Fibroblast of skin of right quadriceps (primary cell): ENCODE data around the gene RYR1.
A peak's percentile ranks its signal among the peaks of the same experiment; 100 is the strongest.
"Not testable (repeated sequence)": the region's sequence is repeated elsewhere in the genome, so short reads cannot be mapped to it uniquely, and the experiment has no call there.

Experiments
- DNase-seq: peaks from one replicate; pipeline ENCODE4 v3.0.0-alpha.2; 2013

The RYR1 gene

DNA sequence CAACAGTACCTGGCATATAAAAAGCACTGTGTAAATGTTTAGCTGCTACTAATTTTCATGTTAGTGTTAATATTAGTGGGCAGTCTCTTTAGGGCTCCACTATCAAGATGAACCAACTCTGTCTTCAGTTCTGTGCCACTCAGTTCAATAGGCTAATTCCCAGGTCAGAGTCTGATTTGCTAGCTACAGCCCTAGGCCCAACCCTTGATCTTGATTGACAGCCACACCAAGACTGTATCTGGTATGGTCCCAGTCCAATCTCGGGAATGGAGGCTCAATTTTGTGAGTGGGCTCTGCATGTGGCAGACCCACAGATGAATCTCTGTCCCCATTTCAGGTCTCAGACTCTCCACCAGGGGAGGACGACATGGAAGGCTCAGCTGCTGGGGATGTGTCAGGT is 138.2 kb downstream of the RYR1 start:
- no peak for DNase-seq

DNA sequence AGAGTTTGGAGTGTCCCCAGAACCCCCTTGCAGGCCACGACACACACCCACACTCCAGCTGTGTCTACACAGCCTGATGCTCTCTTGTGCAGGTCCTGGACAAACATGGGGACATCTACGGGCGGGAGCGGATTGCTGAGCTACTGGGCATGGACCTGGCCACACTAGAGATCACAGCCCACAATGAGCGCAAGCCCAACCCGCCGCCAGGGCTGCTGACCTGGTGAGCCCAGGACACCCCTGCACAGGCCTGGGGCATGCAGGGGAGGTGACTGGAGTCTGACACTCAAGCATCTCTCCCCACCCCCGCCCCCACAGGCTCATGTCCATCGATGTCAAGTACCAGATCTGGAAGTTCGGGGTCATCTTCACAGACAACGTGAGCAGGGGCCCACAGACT is 144.3 kb downstream of the RYR1 start:
- no peak for DNase-seq

- DNase-seq = not testable (repeated sequence)
These were observed 145.8 kb downstream of the RYR1 start for GRCh38 chr19:38579304-38579703.

DNA sequence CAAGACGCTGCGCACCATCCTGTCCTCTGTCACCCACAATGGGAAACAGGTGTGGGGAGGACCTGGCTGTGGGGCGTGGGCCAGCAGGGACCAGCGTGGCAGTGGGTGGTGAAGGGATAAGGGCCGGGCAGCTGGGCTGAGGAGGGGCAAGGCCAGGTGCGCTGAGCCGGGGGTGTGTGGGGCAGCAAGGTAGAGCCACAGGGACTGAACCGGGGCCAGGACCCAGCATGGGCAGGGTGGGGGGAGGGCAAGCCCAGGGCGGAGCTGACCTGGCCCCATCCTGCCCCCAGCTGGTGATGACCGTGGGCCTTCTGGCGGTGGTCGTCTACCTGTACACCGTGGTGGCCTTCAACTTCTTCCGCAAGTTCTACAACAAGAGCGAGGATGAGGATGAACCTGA is 146.6 kb downstream of the RYR1 start:
- DNase-seq = no peak

- DNase-seq = no peak
These were observed 149.9 kb downstream of the RYR1 start for GRCh38 chr19:38583219-38583984.

DNA sequence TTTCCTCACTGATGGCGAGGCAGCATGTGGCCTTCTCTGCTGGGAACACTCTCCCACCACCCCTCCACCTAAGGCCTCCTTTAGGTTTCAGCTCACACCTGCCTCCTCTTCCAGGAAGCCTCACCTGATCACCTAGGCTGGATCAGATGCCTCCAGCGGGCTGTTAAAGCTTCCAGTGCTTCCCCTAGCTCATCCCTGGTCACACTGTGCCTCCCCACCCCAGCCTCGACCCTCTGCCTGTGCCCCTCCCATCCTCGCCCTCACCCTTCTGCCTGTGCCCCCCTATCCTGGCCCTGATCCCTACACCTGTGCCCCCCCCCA is 150.5 kb downstream of the RYR1 start:
- no peak for DNase-seq

DNA sequence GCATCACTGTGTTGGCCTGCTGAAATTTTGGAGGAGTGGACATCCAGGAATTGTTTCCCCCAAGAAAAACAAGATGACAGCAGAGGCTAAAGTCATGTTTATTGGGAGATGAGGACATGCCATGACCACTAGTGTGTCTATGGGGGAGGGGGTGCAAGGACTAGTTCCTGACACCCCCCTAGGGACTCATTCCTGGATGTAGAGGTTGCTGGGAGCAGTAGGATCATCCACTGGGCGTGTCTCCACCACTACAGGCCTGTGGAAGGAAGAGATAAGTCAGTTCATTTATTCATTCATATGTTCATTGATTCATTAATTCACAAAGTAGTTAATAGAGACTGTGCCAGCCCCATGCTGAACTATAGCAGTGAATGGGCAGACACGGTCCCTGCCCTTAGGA is 154.1 kb downstream of the RYR1 start:
- DNase-seq = no peak

DNA sequence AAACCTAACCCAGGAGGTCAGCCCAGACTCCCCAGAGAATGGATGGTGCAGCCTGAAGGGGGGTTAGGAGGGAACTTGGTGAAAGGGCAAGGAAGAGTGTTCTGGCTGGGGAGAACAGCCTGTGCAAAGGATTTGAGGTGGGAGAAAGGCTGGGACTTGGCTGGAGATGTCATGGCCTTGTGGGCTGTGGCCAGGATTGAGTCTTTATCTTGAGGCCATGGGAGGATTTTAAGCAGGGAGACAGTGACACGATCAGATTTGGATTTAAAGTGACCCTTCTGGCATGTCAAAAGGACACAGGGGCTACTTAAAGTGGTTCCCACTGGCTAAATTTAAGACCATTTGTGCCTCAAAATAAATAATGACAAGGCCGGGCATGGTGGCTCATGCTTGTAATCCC is 154.6 kb downstream of the RYR1 start:
- DNase-seq = no peak

DNA sequence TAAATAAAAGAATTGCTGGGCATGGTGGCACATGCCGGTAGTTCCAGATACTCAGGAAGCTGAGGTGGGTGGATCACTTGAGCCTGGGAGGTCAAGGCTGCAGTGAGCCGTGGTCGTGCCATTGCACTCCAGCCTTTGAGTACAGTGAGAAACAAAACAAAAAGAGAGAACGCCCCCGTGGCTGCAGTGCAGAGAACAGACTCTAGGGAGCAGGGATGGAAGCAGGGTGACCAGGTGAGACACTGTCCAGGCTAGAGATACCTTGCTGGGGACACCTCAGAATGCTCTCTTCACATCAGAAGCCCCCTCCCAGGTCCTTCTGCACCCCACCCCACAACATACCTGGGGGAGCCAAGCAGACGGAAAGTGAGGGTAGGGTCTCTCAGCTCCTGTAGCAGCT is 159.4 kb downstream of the RYR1 start:
- no peak for DNase-seq

DNA sequence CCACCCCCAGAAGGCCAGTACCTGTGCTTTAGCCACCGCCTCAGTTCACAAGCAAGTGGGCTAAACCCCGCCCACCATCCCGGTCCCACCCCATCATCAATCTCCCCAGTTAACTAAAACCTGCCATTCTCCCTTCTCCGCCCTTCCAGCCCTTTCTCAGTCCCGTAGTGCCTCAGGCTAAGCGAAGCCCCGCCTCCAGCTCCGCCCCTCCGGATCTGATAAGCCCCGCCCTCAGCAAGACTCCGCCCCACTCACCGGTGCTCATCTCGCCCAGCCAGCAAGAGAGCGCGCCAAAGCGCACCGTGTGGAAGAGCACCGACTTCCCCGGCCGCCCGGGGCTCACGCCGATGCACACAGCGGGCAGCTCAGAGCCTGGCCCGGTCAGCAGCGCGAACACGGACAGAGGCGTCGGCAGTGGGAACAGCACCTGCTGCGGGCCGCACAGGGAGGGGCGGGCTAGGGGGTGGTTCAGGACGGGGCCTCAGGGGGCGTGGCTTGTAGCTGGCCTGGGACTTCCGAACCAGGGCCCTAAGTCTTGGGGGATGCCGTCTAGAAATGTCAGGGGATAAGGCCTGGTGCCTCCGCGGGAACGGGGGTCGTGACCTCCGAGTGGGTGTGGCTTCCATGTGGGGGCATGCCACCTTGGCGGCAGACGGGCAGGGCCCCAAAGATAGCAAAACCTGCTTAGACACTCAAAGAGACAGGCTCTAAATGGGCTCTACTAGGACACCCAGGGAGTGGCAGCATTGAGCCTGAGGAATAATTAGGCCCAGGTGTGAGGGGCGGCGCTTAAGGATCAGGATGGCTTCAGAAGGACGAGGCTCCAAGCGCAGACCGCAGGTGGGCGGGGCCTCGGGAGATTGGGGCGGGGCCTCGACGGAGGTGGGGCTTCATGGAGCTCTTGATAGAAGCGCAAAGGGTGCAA is 162.8 kb downstream of the RYR1 start:
- DNase-seq = peak; percentile 7

DNA sequence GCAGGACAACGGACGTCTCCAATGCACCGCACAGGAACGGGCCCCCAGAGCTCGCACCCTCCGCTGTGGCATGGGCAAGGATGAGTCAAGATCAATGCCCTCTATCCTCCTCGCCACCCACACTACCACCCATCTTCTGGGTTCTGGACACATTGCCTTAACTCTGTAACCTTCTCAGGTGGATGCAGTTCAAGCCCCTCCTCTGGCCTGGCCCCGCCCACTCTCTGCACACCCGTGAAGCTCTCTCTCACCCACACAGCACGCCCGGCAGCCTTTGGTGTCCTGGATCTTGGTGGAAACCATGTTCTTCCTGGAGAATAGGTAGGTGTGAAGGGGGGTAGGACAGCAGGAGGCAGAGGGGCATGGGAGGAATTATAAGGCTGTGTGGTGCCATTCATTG is 163.6 kb downstream of the RYR1 start:
- DNase-seq = no peak

DNA sequence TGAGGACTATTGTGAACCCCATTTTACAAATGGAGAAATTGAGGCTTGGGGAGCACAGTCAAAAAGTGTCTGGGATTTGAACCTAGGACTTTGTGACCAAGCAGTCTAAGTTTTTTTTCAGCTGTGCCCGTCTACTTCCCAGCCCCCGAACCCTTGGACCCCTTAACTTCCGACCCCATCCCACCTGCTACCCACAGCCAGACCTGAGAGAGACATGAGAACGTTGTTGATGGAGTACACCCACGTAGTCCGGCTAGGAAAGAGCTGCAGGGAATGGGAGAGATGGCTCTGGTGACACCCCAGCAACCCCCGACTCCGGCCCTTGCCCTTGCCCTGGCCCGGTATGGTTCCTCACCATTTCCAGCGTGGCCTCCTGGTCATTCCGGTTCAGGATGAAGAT is 166.2 kb downstream of the RYR1 start:
- DNase-seq = no peak

- DNase-seq = not testable (repeated sequence)
These were observed 169.4 kb downstream of the RYR1 start for GRCh38 chr19:38602856-38603255.

DNA sequence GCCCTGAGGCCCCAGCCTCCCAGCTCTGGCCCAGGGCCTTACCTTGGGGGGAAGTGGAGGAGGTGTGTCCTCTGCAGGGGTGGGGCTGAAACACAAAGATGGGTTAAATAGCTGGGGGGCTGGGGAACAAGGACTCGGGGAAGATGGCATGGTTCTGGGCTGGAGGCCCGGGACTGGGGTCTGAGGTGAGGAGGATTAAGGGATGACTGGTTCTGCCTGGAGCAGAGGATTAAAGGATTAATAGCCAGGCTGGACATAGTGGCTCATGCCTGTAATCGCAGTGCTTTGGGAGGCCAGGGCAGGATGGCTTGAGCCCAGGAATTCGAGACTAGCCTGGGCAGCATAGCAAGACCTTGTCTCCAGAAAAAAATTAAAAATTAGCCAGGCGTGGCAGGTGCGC is 172.6 kb downstream of the RYR1 start:
- no peak for DNase-seq

- DNase-seq = no peak
These were observed 180.8 kb downstream of the RYR1 start for GRCh38 chr19:38614289-38614688.

DNA sequence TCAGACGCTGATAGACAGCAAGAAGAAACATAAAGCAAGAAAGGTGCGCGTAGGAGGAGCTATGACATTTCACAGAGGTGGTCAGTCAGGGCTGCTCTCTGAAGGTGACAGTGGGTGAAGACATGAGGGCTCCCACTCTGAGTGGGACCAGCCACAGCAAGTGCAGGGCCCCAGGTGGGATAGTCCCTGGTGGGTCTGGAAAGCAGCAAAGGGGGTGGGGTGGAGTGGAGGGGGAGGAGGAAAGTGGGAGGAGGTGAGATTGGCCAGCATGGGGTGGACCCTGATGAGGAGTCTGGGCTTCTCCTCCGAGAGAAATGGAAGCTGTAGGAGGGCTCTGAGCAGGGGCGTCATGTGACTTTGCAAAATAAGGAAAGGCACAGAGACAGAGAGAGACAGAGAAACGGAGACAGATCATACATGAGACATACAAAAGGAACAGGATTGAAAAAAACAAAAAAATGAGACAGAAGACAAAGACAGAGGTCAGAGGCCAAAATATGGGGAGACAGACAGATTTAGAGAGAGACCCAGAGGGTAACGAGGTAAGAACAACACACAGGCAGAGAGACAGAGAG is 181.6 kb downstream of the RYR1 start:
- no peak for DNase-seq

DNA sequence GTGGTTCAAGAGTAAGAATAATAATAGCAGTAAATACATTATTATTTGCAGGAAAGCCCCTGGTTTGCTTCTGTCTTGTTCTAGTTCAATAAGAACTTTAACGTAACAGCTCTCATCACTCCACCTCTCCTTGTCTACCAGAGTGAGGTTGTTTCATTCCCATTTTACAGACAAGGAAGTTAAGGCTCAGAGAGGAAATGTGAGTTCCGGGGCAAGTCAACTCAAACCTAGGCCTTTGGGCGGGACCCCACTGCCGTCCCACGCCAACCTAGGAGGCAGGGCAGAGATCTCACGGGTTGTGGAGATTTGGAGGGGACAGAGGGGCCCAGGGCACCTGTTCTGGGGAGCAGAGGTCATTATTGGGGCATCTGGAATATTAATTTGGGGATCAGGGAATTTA is 182.8 kb downstream of the RYR1 start:
- DNase-seq = no peak

DNA sequence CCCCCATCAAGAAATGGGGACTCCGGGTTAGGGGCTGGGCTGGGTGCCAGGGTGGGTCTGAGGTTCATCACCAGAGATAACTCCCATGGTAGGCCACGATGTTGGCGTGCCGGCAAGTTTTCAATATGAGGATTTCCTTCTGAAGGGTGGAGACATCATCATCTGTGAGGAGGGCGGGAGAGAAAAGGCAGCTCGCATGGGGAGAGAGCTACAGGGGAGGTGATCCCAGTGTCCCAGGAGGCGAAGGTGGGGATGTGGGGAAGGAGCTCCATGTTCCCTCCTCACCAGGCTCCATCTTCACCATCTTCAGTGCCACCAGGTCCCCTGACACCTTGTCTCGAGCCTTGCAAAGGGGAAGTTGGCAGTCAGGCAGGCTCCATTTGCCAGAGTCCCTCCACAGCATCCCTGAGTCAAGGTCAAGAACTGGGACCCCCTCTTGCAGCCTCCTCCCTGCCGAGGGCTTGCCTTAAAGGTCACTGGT is 183.8 kb downstream of the RYR1 start:
- no peak for DNase-seq

DNA sequence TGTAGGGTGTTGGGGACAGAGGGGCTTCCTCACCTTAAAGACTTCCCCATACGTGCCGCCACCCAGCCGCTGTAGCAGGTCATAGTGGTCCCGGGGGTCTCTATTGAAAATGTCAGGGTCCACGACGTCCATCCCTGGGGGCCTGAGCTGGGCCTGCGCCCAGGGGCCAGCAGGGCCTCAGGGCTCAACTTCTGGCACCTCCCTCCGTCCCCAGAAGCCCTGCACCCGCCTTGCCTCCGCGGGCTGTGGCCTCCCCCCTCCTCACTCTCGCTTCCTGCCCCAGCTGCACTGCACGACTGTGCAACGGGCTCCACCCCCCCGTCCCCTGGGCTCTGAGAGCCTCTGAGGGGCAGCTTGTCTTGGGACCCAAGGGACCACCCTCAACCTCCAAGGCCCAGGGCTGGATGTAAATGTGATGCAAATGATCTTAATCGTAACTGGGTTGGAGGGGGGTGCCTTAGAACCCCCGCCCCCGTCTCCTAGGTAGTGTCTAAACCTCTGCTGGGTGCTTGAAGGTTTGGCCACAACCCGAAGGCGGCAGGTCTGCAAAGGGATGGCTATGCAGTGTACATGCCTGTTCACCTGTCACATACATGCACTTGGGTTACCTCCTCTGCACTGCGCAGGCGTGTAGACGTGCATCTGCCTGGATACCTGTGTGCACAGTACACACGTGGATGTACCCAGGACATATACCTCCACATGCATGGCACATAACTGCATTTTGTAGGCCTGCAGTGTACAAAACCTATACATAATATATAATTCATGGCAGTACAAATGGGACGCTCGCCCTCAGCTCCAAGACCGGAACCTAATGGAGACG is 184.5 kb downstream of the RYR1 start, which contains the start of gene MAP4K1:
MAP4K1 (minus strand) TSS at position 190 of the 826 bp plus-strand sequence; CDS start at position 132, 58 bp downstream.
- no peak for DNase-seq

DNA sequence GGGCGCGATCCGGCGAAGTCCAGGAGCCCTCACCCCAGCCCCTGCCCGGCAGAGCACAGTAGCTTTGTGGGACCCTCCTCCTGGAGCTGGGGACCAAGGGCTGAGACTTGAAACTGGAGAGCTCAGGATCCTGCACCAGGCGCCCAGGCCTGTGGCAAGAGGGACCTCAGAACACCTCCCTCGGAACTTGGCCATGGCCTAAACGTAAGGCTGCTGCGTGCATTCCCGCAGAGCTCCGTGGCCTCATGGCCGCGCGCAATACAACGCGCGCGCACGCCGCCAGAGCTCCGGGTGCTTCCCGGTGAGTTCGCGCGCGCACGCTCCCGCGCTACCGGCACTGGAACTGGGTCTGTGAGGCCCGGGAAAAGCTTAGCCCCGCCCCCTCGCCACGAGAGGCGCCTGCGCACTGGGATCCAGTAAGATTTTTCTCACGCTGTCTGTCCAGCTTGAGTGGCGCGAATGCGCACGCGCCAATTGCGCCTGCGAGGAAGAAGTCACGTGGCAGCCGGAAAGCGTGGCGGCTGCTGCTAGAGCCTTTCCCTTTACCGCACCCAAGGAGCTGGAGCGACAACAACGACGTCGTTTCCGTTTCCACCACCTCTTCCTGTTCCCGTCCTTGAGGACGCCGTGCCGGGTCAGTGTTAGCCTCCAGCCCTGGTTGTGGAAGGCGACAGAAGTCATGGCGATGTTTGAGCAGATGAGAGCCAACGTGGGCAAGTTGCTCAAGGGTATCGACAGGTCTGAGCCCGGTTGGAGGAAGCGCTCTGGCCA is 185.3 kb downstream of the RYR1 start, which contains the start of gene EIF3K:
EIF3K (plus strand) TSS at position 599 of the 771 bp plus-strand sequence; CDS start at position 680, 81 bp downstream.
- peak; percentile 98 for DNase-seq

GRCh38 chr19:38619361-38620174 is 186.1 kb downstream of the RYR1 start:
- no peak for DNase-seq
